Measurements from ENCODE around the gene NKX6-1.

DNA sequence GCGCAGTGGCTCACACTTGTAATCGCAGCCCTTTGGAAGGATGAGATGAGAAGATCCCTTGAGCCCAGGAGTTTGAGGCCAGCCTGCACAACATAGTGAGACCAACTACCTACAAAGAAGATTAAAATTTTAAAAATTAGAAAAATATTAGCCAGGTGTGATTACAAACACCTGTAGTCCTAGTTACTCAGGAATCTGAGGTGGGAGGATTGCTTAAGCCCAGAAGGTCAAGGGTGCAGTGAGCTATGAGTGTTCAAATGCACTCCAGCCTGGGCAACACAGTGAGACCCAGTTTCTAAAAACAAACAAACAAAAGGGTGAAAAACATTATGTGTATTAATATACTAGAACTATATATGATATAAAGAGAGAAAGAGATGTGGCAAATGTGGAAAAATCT lies 36.8 kb upstream of the NKX6-1 start:
- TF ChIP-seq, protein P1, sequence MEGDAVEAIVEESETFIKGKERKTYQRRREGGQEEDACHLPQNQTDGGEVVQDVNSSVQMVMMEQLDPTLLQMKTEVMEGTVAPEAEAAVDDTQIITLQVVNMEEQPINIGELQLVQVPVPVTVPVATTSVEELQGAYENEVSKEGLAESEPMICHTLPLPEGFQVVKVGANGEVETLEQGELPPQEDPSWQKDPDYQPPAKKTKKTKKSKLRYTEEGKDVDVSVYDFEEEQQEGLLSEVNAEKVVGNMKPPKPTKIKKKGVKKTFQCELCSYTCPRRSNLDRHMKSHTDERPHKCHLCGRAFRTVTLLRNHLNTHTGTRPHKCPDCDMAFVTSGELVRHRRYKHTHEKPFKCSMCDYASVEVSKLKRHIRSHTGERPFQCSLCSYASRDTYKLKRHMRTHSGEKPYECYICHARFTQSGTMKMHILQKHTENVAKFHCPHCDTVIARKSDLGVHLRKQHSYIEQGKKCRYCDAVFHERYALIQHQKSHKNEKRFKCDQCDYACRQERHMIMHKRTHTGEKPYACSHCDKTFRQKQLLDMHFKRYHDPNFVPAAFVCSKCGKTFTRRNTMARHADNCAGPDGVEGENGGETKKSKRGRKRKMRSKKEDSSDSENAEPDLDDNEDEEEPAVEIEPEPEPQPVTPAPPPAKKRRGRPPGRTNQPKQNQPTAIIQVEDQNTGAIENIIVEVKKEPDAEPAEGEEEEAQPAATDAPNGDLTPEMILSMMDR (IDR thresholded peaks at IDR 0.05), result no peak
- TF ChIP-seq POLR2AphosphoS5 (IDR thresholded peaks at IDR 0.05) (no peak), POLR2A (IDR thresholded peaks at IDR 0.05) (no peak)

Data from breast epithelium (tissue), 3 donors.